Measurements from ENCODE around the gene MLLT1. TPM values are rescaled to one million over a fixed set of nuclear protein-coding genes. Genes with fewer than 3 reads are reported as not detected.

The MLLT1 gene, protein sequence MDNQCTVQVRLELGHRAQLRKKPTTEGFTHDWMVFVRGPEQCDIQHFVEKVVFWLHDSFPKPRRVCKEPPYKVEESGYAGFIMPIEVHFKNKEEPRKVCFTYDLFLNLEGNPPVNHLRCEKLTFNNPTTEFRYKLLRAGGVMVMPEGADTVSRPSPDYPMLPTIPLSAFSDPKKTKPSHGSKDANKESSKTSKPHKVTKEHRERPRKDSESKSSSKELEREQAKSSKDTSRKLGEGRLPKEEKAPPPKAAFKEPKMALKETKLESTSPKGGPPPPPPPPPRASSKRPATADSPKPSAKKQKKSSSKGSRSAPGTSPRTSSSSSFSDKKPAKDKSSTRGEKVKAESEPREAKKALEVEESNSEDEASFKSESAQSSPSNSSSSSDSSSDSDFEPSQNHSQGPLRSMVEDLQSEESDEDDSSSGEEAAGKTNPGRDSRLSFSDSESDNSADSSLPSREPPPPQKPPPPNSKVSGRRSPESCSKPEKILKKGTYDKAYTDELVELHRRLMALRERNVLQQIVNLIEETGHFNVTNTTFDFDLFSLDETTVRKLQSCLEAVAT
- total RNA-seq = 14.6 and 18.6 TPM in 2 replicates

DNA sequence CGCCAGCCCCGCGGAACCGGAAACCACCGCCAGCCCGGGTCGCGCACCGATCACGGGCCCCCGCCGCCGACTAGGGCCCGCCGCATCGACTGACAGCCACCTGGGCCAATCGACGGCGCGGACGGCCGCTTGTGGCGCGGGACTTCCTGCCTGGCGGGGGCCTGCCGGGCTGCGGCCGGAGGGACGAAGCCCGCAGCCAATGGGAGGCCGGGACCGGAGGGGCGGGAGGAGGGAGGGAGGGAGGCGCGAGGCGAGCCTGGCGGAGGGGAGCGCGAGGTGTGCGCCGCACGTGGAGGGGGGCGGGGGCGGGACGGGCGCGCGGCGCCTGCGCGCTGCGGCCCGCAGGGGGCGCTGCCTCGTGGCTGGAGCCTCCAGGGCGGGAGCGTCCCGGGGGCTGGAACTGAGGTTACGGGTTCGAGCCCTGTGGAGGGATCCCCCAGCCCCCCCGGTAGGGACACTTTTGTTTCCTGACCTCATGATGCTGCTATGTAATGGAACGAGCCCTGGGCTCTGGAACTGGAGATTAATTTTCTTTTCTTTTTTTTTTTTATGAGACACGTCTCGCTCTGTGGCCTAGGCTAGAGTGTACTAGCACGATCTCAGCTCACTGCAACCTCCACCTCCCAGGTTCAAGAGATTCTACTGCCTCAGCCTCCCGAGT is at the start of gene MLLT1:
Gene MLLT1, minus strand, starts transcription at position 45 of the 661 bp plus-strand sequence. CDS start 191 bp downstream, outside the sequence.

Small RNA genes lying within 50 kb of the gene (small RNA-seq; reads per million reads assigned to genes)
- gene AC011471.1 (ENCODE audit: low replicate concordance) = not detected

Other genes with a start within 250 kb of the MLLT1 start
- 2.8 and 5.7 TPM in 2 replicates for gene RFX2, start 169.5 kb downstream of the MLLT1 start, total RNA-seq
- gene ACSBG2, start 144.3 kb downstream of the MLLT1 start, total RNA-seq = not detected in 2 replicates
- not detected in 2 replicates for gene ACER1, start 53.6 kb upstream of the MLLT1 start, total RNA-seq
- gene CLPP, start 81.6 kb upstream of the MLLT1 start, total RNA-seq = 67.3 and 84.5 TPM in 2 replicates
- gene ALKBH7, start 92.8 kb upstream of the MLLT1 start, total RNA-seq = 31.1 and 45.7 TPM in 2 replicates
- gene PSPN, start 96.0 kb upstream of the MLLT1 start, total RNA-seq = 0.43 and 0.88 TPM in 2 replicates
- 46.2 and 107 TPM in 2 replicates for gene GTF2F1, start 113.2 kb upstream of the MLLT1 start, total RNA-seq
- 81.2 and 189 TPM in 2 replicates for gene KHSRP, start 144.8 kb upstream of the MLLT1 start, total RNA-seq
- gene SLC25A41, start 153.8 kb upstream of the MLLT1 start, total RNA-seq = under 0.01 TPM in 1 of 2 replicates, not detected in the other
- gene SLC25A23, start 179.8 kb upstream of the MLLT1 start, total RNA-seq = 16.3 and 35.7 TPM in 2 replicates
- not detected in 2 replicates for gene CRB3, start 184.3 kb upstream of the MLLT1 start, total RNA-seq
- not detected in 2 replicates for gene DENND1C, start 201.8 kb upstream of the MLLT1 start, total RNA-seq
- gene TUBB4A, start 222.3 kb upstream of the MLLT1 start, total RNA-seq = not detected in 2 replicates